HL-60 (cell line): Measurements from ENCODE around the gene ANKRD6.

Experiments used
- DNase-seq, 2 experiments: peaks; one replicate each; pipeline ENCODE4 v3.0.0-alpha.2; 2010 to 2020; ENCODE audit warnings: low read depth in 1 of 2, low spot score in 1 of 2
- H3K27ac ChIP-seq: fragments of 250-450 bp; sonication (Bioruptor Pico); replicated peaks from 2 replicates; pipeline ENCODE4 v1.5.1; 2020; ENCODE audit warnings: mild to moderate bottlenecking, moderate library complexity
- H3K27me3 ChIP-seq: fragments of 250-450 bp; sonication (Bioruptor Pico); 2 replicates; pipeline ENCODE4 v1.5.1; 2021; ENCODE audit warnings: mild to moderate bottlenecking, moderate library complexity; ENCODE audit not compliant: insufficient read depth, poor library complexity, severe bottlenecking
- H3K4me3 ChIP-seq: replicated peaks from 2 replicates; pipeline ENCODE4 v1.5.1; 2011; ENCODE audit warnings: mild to moderate bottlenecking, control low read depth, low read length; ENCODE audit not compliant: insufficient read depth
- GABPA ChIP-seq: IDR thresholded peaks from 2 replicates; pipeline ENCODE4 v1.6.1; 2012; ENCODE audit warnings: low read depth
- POLR2AphosphoS5 ChIP-seq: IDR thresholded peaks from 2 replicates; pipeline ENCODE4 v1.6.1; 2012; ENCODE audit warnings: low read depth
- SPI1 ChIP-seq: IDR thresholded peaks from 2 replicates; pipeline ENCODE4 v1.6.1; 2012; ENCODE audit warnings: low read depth, mild to moderate bottlenecking, borderline replicate concordance
- TF ChIP-seq, protein P1 (sequence below): IDR thresholded peaks from 2 replicates; pipeline ENCODE4 v1.6.1; 2012; ENCODE audit warnings: low read depth; ENCODE audit not compliant: insufficient replicate concordance
- TF ChIP-seq, protein P2 (sequence below): IDR thresholded peaks from one replicate; pipeline ENCODE4 v1.5.1; 2011; ENCODE audit warnings: low read length, control low read depth, inconsistent platforms; ENCODE audit not compliant: insufficient read depth

ANKRD6 gene

DNA sequence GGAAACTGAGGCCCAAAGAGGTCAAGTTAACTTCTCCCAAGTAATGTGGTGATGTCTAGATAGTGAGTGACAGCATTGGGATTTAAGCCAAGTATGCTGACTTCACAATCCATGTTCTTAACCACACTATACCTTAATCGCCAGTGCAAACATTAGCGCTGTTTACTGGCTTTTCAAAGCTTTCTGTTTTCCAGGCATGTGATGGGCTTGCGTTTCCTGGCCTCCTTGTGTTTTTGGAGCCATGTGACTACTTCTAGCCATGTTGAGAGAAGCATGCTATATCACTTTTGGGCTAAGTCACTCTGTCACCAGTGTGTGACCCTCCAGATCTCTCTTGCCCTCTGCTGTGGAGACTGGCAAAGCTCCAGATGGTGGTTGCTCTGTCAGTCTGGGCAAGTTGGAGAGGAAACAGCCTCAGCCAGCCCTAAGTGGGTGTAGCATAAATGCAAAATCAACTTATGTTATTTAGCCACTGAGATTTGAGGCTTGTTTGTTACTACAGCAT lies 76.9 kb downstream of the ANKRD6 start:
- TF ChIP-seq, protein P1, sequence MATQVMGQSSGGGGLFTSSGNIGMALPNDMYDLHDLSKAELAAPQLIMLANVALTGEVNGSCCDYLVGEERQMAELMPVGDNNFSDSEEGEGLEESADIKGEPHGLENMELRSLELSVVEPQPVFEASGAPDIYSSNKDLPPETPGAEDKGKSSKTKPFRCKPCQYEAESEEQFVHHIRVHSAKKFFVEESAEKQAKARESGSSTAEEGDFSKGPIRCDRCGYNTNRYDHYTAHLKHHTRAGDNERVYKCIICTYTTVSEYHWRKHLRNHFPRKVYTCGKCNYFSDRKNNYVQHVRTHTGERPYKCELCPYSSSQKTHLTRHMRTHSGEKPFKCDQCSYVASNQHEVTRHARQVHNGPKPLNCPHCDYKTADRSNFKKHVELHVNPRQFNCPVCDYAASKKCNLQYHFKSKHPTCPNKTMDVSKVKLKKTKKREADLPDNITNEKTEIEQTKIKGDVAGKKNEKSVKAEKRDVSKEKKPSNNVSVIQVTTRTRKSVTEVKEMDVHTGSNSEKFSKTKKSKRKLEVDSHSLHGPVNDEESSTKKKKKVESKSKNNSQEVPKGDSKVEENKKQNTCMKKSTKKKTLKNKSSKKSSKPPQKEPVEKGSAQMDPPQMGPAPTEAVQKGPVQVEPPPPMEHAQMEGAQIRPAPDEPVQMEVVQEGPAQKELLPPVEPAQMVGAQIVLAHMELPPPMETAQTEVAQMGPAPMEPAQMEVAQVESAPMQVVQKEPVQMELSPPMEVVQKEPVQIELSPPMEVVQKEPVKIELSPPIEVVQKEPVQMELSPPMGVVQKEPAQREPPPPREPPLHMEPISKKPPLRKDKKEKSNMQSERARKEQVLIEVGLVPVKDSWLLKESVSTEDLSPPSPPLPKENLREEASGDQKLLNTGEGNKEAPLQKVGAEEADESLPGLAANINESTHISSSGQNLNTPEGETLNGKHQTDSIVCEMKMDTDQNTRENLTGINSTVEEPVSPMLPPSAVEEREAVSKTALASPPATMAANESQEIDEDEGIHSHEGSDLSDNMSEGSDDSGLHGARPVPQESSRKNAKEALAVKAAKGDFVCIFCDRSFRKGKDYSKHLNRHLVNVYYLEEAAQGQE: no peak
- TF ChIP-seq POLR2AphosphoS5 (no peak), GABPA (no peak), SPI1 (no peak)
- TF ChIP-seq, protein P2, sequence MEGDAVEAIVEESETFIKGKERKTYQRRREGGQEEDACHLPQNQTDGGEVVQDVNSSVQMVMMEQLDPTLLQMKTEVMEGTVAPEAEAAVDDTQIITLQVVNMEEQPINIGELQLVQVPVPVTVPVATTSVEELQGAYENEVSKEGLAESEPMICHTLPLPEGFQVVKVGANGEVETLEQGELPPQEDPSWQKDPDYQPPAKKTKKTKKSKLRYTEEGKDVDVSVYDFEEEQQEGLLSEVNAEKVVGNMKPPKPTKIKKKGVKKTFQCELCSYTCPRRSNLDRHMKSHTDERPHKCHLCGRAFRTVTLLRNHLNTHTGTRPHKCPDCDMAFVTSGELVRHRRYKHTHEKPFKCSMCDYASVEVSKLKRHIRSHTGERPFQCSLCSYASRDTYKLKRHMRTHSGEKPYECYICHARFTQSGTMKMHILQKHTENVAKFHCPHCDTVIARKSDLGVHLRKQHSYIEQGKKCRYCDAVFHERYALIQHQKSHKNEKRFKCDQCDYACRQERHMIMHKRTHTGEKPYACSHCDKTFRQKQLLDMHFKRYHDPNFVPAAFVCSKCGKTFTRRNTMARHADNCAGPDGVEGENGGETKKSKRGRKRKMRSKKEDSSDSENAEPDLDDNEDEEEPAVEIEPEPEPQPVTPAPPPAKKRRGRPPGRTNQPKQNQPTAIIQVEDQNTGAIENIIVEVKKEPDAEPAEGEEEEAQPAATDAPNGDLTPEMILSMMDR: no peak
- Histone ChIP-seq H3K4me3 (no peak overlapping the region), H3K27me3 (no peaks in the 10 kb centered on the region), H3K27ac (no peak overlapping the region)
- no peak for DNase-seq

DNA sequence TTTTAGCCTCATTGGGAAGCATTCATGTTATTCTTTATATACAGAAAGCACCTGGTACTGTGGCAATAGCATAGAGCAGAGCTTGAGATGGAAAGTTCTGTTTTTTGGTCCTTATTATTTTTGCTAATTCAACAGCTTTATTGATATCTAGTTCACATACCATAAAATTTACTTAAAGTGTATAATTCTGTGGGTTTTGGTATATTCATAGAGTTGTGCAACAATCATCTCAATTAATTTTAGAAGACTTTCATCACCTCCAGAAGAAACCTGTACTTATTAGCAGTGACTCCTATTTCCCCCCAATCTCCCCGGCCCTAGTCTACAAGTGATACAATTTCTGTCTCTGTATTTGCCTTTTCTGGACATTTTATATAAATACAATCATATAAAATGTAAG lies 77.4 kb downstream of the ANKRD6 start:
- no peak for DNase-seq
- Histone ChIP-seq H3K4me3 (no peak overlapping the region), H3K27me3 (no peaks in the 10 kb centered on the region), H3K27ac (no peak overlapping the region)
- TF ChIP-seq SPI1 (no peak), POLR2AphosphoS5 (no peak)

DNA sequence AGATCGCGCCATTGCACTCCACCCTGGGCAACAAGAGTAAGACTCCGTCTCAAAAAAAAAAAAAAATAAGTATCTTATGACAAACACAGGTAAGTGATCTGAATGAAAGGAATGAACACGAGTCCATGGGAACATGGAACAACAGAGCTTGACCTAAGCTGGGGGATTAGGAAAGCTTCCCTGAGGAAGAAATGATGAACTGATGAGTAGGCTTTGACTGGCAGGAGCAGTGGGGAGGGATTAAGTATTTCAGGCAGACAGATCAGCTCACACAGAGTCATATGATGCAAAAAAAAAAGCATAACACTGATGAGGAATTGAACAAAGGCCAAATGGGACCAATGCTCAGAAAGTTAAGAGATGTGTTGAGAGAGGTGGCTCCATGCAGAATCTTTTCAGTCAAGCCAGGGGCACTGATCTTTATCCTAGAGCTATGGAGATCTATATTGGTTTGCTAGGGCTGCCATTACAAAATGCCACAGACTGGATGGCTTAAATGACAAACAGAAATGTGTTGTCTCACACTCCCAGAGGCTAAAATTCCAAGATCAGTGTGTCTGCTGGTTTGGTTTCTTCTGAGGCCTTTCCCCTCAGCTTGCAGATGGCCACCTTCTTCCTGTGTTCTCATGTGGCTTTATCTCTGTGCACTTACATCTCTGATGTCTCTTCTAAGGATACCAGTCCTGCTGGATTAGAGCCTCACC lies 85.6 kb downstream of the ANKRD6 start:
- no peak overlapping the region for H3K4me3 ChIP-seq
- TF ChIP-seq GABPA (no peak), SPI1 (no peak), POLR2AphosphoS5 (no peak)
- TF ChIP-seq, protein P2: no peak
- TF ChIP-seq, protein P1: no peak
- no peaks in the 10 kb centered on the region for H3K27me3 ChIP-seq
- no peak for DNase-seq
- no peak overlapping the region for H3K27ac ChIP-seq

DNA sequence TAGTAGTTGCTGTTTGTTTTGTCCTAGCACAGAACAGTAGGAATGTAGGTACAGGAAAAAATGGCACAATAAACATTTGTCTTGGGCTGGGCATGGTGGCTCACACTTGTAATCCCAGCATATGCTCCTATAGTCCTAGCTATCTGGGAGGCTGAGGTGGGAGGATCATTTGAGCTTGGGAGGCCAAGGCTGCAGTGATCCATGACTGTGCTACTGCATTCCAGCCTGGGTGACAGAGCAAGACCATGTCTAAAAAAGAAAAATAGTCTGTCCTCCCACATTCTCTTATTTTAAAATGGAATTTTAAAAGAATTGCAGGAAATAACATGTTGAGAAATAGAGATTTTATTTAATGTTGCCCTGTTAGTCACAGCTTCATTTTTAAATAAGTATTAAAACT lies 87.8 kb downstream of the ANKRD6 start:
- no peak for DNase-seq
- H3K4me3 ChIP-seq: no peak overlapping the region
- TF ChIP-seq, protein P1: no peak
- TF ChIP-seq, protein P2: no peak
- TF ChIP-seq GABPA (no peak), SPI1 (no peak), POLR2AphosphoS5 (no peak)
- H3K27ac ChIP-seq: no peak overlapping the region
- H3K27me3 ChIP-seq: no peaks in the 10 kb centered on the region
